SK-N-SH (cell line): ENCODE results near the gene TPH1. TPM values are rescaled to one million over a fixed set of nuclear protein-coding genes. Genes with fewer than 3 reads are reported as not detected.

Experiments
- CTCF ChIA-PET: fragments of 300-600, 350-600 bp; formaldehyde crosslinking; extraction: SDS; loops from one replicate; lab custom pipeline; 2021; lab: Yijun Ruan, JAX
- POLR2A ChIA-PET: fragments of 350-600 bp; sonication (Branson Sonifier 250); formaldehyde crosslinking; extraction: SDS; loops from one replicate; lab custom pipeline; 2020; ENCODE audit warnings: antibody characterized with exemption, inconsistent platforms; lab: Yijun Ruan, JAX
- DNase-seq: peaks from one replicate; pipeline ENCODE4 v3.0.0; 2012
- H2AFZ ChIP-seq: fragments of 200-600 bp; sonication (generic); 2 replicates; pipeline ENCODE4 v1.8.1; 2016; ENCODE audit warnings: antibody characterized with exemption, mild to moderate bottlenecking, low read depth
- H3F3A ChIP-seq: fragments of 200-600 bp; sonication (generic); replicated peaks from 2 replicates; pipeline ENCODE3; 2016; ENCODE audit warnings: antibody characterized with exemption, mild to moderate bottlenecking; ENCODE audit not compliant: insufficient read depth
- H3K27ac ChIP-seq, 2 experiments: fragments of 200-500 bp in 1 of 2; fragments of 200-600 bp in 1 of 2; sonication (Bioruptor generic) in 1 of 2; sonication (generic), shearing (Covaris generic) in 1 of 2; 2 replicates each; pipeline versions ENCODE4 v1.5.1 to v1.6.1; 2014 to 2016; ENCODE audit warnings: low read depth in 2 of 2, inconsistent platforms in 1 of 2, low read length in 1 of 2, mild to moderate bottlenecking in 1 of 2, mixed read lengths in 1 of 2
- H3K27me3 ChIP-seq: fragments of 200-600 bp; sonication (generic), shearing (Covaris generic); 2 replicates; pipeline ENCODE4 v1.6.1; 2016; ENCODE audit warnings: mixed run types; ENCODE audit not compliant: insufficient read depth
- H3K36me3 ChIP-seq, 2 experiments: fragments of 200-500 bp in 1 of 2; fragments of 200-600 bp in 1 of 2; sonication (Bioruptor generic) in 1 of 2; sonication (generic) in 1 of 2; replicated peaks in 1 of 2; 2 replicates each; pipeline versions ENCODE3 to v1.5.1; 2014 to 2016; ENCODE audit warnings: low read length in 1 of 2, mild to moderate bottlenecking in 1 of 2; ENCODE audit not compliant: insufficient read depth in 2 of 2, control insufficient read depth in 1 of 2
- H3K4me1 ChIP-seq, 2 experiments: fragments of 200-500 bp in 1 of 2; fragments of 200-600 bp in 1 of 2; sonication (Bioruptor generic) in 1 of 2; sonication (generic), shearing (Covaris generic) in 1 of 2; 2 replicates each; pipeline versions ENCODE4 v1.5.1 to v1.6.1; 2014 to 2016; ENCODE audit warnings: low read depth in 1 of 2, low read length in 1 of 2, mixed run types in 1 of 2; ENCODE audit not compliant: insufficient read depth in 2 of 2, control insufficient read depth in 1 of 2
- H3K4me2 ChIP-seq: fragments of 200-600 bp; sonication (generic), shearing (Covaris generic); 2 replicates; pipeline ENCODE4 v1.6.1; 2017; ENCODE audit warnings: mixed run types
- H3K4me3 ChIP-seq, 2 experiments: fragments of 200-500 bp in 1 of 2; fragments of 200-600 bp in 1 of 2; sonication (Bioruptor generic) in 1 of 2; sonication (generic), shearing (Covaris generic) in 1 of 2; 2 replicates each; pipeline versions ENCODE4 v1.5.1 to v1.8.1; 2014 to 2016; ENCODE audit warnings: low read depth in 2 of 2, inconsistent platforms in 1 of 2, low read length in 1 of 2, mild to moderate bottlenecking in 1 of 2, mixed read lengths in 1 of 2, moderate library complexity in 1 of 2
- H3K79me2 ChIP-seq: fragments of 200-600 bp; sonication (generic); 2 replicates; pipeline ENCODE4 v1.8.1; 2017; ENCODE audit warnings: mild to moderate bottlenecking; ENCODE audit not compliant: insufficient read depth
- H3K9ac ChIP-seq: fragments of 200-600 bp; sonication (generic); 2 replicates; pipeline ENCODE4 v1.6.1; 2017; ENCODE audit warnings: mixed run types
- H3K9me2 ChIP-seq: fragments of 200-600 bp; sonication (generic); 2 replicates; pipeline ENCODE4 v1.6.1; 2017; ENCODE audit warnings: mixed run types
- H3K9me3 ChIP-seq: fragments of 200-600 bp; sonication (generic); 2 replicates; pipeline ENCODE4 v1.6.1; 2017; ENCODE audit warnings: mixed run types, mild to moderate bottlenecking, moderate library complexity
- H4K20me1 ChIP-seq: fragments of 200-600 bp; sonication (generic); 2 replicates; pipeline ENCODE4 v1.6.1; 2017; ENCODE audit warnings: mild to moderate bottlenecking, mixed run types; ENCODE audit not compliant: insufficient read depth
- CHD2 ChIP-seq: fragments of 150-350 bp; IDR thresholded peaks from 2 replicates; pipeline ENCODE4 v1.6.1; 2018; ENCODE audit warnings: low read length; ENCODE audit not compliant: partially characterized antibody
- EZH2phosphoT487 ChIP-seq: fragments of 200-600 bp; sonication (generic); IDR thresholded peaks from 2 replicates; pipeline ENCODE4 v1.6.1; 2017; ENCODE audit warnings: low read depth, mixed run types, mild to moderate bottlenecking, antibody characterized with exemption, moderate library complexity, borderline replicate concordance
- FOSL2 ChIP-seq: IDR thresholded peaks from 2 replicates; pipeline ENCODE4 v1.4.0; 2012; ENCODE audit warnings: low read depth, mild to moderate bottlenecking, moderate library complexity, borderline replicate concordance
- FOXM1 ChIP-seq: IDR thresholded peaks from 2 replicates; pipeline ENCODE4 v1.4.0; 2012; ENCODE audit warnings: low read depth, mild to moderate bottlenecking
- IRF3 ChIP-seq: fragments of 150-350 bp; IDR thresholded peaks from 2 replicates; pipeline ENCODE4 v1.6.1; 2016; ENCODE audit warnings: mild to moderate bottlenecking, low read depth, low read length
- NFIC ChIP-seq: IDR thresholded peaks from 2 replicates; pipeline ENCODE4 v1.4.0; 2012; ENCODE audit warnings: borderline replicate concordance
- POLR2AphosphoS5 ChIP-seq: IDR thresholded peaks from 2 replicates; pipeline ENCODE4 v1.6.1; 2012; ENCODE audit warnings: low read depth, low read length
- RAD21 ChIP-seq: IDR thresholded peaks from 2 replicates; pipeline ENCODE4 v1.6.1; 2012; ENCODE audit warnings: mild to moderate bottlenecking, low read length
- REST ChIP-seq: IDR thresholded peaks from 2 replicates; pipeline ENCODE4 v1.6.1; 2012; ENCODE audit warnings: mild to moderate bottlenecking, low read depth, low read length, moderate library complexity
- RXRA ChIP-seq: IDR thresholded peaks from 2 replicates; pipeline ENCODE4 v1.4.0; 2012; ENCODE audit warnings: low read depth, mild to moderate bottlenecking, borderline replicate concordance
- TAF1 ChIP-seq: IDR thresholded peaks from 2 replicates; pipeline ENCODE4 v1.6.1; 2012; ENCODE audit warnings: low read depth, mild to moderate bottlenecking, low read length, moderate library complexity, borderline replicate concordance
- TEAD4 ChIP-seq: IDR thresholded peaks from 2 replicates; pipeline ENCODE4 v1.4.0; 2012; ENCODE audit warnings: mild to moderate bottlenecking, borderline replicate concordance; ENCODE audit not compliant: insufficient read depth
- WGBS: methylation state at CpG from one replicate; pipeline ENCODE4 v1.1.6; 2017; ENCODE audit warnings: low lambda C conversion rate; 5-methylcytosine and 5-hydroxymethylcytosine counted together
- polyA plus RNA-seq, 3 experiments: library from polyadenylated mRNA; depleted of rRNA; stranded (reverse); fragments of >200 nt; gene quantifications; 2 replicates each; pipeline ENCODE4 v1.2.3, GENCODE V29; 2012
- TF ChIP-seq, protein P1 (sequence below): fragments of 150-350 bp; IDR thresholded peaks from 2 replicates; pipeline ENCODE4 v1.6.1; 2017; ENCODE audit warnings: antibody characterized with exemption, low read length, low read depth, borderline replicate concordance
- TF ChIP-seq, protein P2 (sequence below): IDR thresholded peaks from 2 replicates; pipeline ENCODE4 v1.4.0; 2012; ENCODE audit warnings: low read depth

TPH1 gene
- polyA plus RNA-seq, 1 of the 3 experiments (the other 2 are of a cell fraction): 0.03 TPM

DNA sequence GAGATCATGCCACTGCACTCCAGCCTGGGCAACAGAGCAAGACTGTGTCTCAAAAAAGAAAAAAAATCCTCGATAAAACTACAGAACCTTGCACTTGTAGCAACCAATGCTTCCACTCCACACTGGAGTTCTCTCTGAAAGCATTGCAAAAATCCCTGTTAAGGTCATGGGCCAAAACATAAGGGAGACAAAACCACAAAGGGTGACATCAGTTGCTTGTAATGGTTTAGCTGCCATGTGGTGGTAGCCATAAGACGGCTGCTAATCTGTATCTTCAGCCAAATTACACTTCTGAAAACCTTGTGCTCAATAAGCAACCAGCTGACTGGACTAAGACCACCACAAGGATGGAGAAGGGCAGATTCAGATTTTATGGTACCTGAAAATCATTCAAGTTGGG lies 20.6 kb upstream of the TPH1 start (continued):
- TF ChIP-seq RXRA: no peak

DNA sequence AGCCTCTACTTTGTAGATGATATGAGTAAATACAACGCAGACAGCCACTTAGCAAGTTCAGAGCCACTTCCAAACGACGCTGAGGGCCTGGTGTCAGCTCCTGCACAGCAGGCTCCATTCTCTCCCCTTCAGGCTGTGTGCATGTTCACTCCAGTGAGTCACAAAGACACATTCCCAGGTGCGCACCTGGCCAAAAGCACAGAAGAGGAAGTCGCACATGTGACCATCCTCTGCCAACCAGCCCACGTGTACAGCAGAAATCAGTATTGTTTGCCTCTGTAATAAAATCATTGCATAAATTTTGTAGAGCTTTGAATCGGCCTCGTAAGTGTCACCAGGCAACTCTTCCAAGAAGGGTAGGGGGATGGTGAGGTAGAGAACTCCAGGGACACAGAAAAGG lies 19.5 kb upstream of the TPH1 start:
- no peaks in the 10 kb centered on the region for H3K9me2 ChIP-seq
- no peak for DNase-seq
- POLR2A ChIA-PET: no interaction called here
- H3K4me3 ChIP-seq: no peak overlapping the region
- no peaks in the 10 kb centered on the region for H3K36me3 ChIP-seq
- CTCF ChIA-PET: no interaction called here
- no peak overlapping the region for H2AFZ ChIP-seq
- H3K9ac ChIP-seq: no peak overlapping the region
- no peaks in the 10 kb centered on the region for H3K4me1 ChIP-seq
- 94% methylated on average over 7 of the region's 8 CpGs for WGBS
- no peaks in the 10 kb centered on the region for H3K79me2 ChIP-seq
- no peaks in the 10 kb centered on the region for H3K9me3 ChIP-seq
- no peaks in the 10 kb centered on the region; the same call in 1 of the 2 replicates for H3K27me3 ChIP-seq
- TF ChIP-seq RAD21 (no peak), FOXM1 (no peak), REST (no peak), CHD2 (no peak)
- no peak overlapping the region for H3K4me2 ChIP-seq
- no peaks in the 10 kb centered on the region for H4K20me1 ChIP-seq
- no peaks in the 10 kb centered on the region for H3F3A ChIP-seq
- H3K27ac ChIP-seq: no peak overlapping the region

DNA sequence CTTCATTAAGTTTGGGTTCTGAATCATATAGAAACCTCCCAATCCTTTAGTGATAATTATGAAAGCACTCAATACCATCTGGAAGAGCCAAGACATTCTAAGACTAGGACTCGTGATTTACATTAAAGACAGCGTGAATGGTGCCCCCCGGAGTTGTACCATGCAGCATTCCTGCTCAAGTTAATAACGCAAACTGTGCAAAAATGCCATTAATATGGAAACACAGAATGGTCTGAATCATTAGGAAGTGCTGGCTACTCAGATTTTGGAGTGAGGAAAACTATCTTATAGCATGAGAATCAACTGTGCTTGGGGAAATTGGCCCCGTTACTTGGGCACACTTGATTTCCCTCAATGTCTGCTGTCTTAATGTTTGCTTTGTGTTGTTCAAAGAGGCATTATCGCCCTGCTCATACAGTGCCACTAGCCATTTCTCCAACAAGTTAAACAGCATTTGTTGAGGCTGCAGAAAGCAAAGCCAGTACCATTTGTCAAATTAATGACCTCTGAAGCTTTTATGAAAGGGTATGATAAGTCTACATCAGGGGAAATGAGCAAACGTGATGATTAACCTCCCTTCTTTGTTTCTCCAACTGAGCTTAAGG lies 18.5 kb upstream of the TPH1 start:
- 80% methylated on average over 7 of the region's 7 CpGs for WGBS
- TF ChIP-seq, protein P1, sequence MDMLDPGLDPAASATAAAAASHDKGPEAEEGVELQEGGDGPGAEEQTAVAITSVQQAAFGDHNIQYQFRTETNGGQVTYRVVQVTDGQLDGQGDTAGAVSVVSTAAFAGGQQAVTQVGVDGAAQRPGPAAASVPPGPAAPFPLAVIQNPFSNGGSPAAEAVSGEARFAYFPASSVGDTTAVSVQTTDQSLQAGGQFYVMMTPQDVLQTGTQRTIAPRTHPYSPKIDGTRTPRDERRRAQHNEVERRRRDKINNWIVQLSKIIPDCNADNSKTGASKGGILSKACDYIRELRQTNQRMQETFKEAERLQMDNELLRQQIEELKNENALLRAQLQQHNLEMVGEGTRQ: no peak
- TF ChIP-seq IRF3 (no peak), NFIC (no peak), RXRA (no peak), FOXM1 (no peak), TEAD4 (no peak), POLR2AphosphoS5 (no peak), FOSL2 (no peak), EZH2phosphoT487 (no peak), TAF1 (no peak), REST (no peak)
- TF ChIP-seq, protein P2, sequence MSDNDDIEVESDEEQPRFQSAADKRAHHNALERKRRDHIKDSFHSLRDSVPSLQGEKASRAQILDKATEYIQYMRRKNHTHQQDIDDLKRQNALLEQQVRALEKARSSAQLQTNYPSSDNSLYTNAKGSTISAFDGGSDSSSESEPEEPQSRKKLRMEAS: no peak

More for the DNA sequence above, 18.5 kb upstream of the TPH1 start:
- Histone ChIP-seq H3K4me1 (no peaks in the 10 kb centered on the region), H3K27ac (no peak overlapping the region), H3K79me2 (no peaks in the 10 kb centered on the region), H3K36me3 (no peaks in the 10 kb centered on the region), H3F3A (no peaks in the 10 kb centered on the region), H4K20me1 (no peaks in the 10 kb centered on the region), H3K4me2 (no peak overlapping the region), H3K9ac (no peak overlapping the region), H3K4me3 (no peak overlapping the region), H2AFZ (no peak overlapping the region), H3K27me3 (no peaks in the 10 kb centered on the region; the same call in 1 of the 2 replicates), H3K9me2 (no peaks in the 10 kb centered on the region), H3K9me3 (no peaks in the 10 kb centered on the region)
- CTCF ChIA-PET: interaction anchor here (0.7 kb wide), 1 partner anchor 16 kb away, joined by 3 read pairs; no protein-coding TSS in a partner anchor
- POLR2A ChIA-PET: no interaction called here
- DNase-seq: no peak
